PFSK-1 (cell line): ENCODE results near the gene MEDAG.

Source experiments
- FOXP2 ChIP-seq: optimal IDR thresholded peaks from 2 replicates; pipeline ENCODE3; 2011; ENCODE audit warnings: borderline replicate concordance, control low read depth, inconsistent platforms; ENCODE audit not compliant: insufficient read depth; ENCODE audit errors: extremely low read length, extremely low read depth
- POLR2AphosphoS5 ChIP-seq: IDR thresholded peaks from 2 replicates; pipeline ENCODE4 v1.6.1; 2012; ENCODE audit warnings: low read depth, mild to moderate bottlenecking, control low read depth, low read length, moderate library complexity
- TAF1 ChIP-seq: IDR thresholded peaks from 2 replicates; pipeline ENCODE4 v1.6.1; 2012; ENCODE audit warnings: low read length, control low read depth, borderline replicate concordance; ENCODE audit not compliant: insufficient read depth

- TF ChIP-seq FOXP2 = no peak
- TF ChIP-seq TAF1 = no peak
- TF ChIP-seq POLR2AphosphoS5 = no peak
These were observed 40.7 kb upstream of the MEDAG start for GRCh38 chr13:30865123-30866049.
